Measurements from ENCODE around the gene MAGEC3. TPM values are rescaled to one million over a fixed set of nuclear protein-coding genes. Genes with fewer than 3 reads are reported as not detected.

Gene MAGEC3
- total RNA-seq = not detected in 2 replicates

GRCh38 chrX:141838016-141838415 lies at the start of gene MAGEC3:
Gene MAGEC3, plus strand, starts transcription at chrX:141838316. Its CDS starts 0 bp downstream, at chrX:141838316.

GRCh38 chrX:141903400-141904155 lies 65.5 kb downstream of the MAGEC3 start, which contains the start of gene MAGEC1:
Gene MAGEC1, plus strand, starts transcription at chrX:141903894. Its CDS starts 1,179 bp downstream, at chrX:141905073.

Other genes starting within 250 kb of the MAGEC3 start
- gene SPANXA2, start 248.6 kb upstream of the MAGEC3 start, total RNA-seq = not detected in 2 replicates
- not detected in 2 replicates for gene SPANXD, start 139.6 kb upstream of the MAGEC3 start, total RNA-seq
- not detected in 2 replicates for gene MAGEC1, start 65.6 kb downstream of the MAGEC3 start, total RNA-seq

Measured in regular cardiac myocyte (primary cell).